ENCODE results near the gene GABBR1. TPM values are rescaled to one million over a fixed set of nuclear protein-coding genes. Genes with fewer than 3 reads are reported as not detected.

Gene GABBR1
- total RNA-seq, 1 donor from 2014 or later: 71.7 TPM

GRCh38 chr6:29590218-29590808, 42.7 kb downstream of the GABBR1 start:
- Mint-ChIP-seq H3K36me3 (no peaks in the 10 kb centered on the region), H3K4me1 (ENCODE audit: unreplicated experiment) (peaks cover 4% of the 10 kb centered on the region), H3K27ac (no peak overlapping the region), H3K9me3 (no peaks in the 10 kb centered on the region), H3K4me3 (no peak overlapping the region), H3K27me3 (peaks cover 39% of the 10 kb centered on the region)
- no peak for DNase-seq (ENCODE audit: extremely low spot score, unreplicated experiment)
- no peak for TF ChIP-seq CTCF (conservative IDR thresholded peaks at IDR 0.05)

- H3K27me3 Mint-ChIP-seq: peaks cover 41% of the 10 kb centered on the region
- no peaks in the 10 kb centered on the region for H3K36me3 Mint-ChIP-seq
- TF ChIP-seq CTCF (conservative IDR thresholded peaks at IDR 0.05): peak; percentile 93
- peaks cover 4% of the 10 kb centered on the region for H3K4me1 Mint-ChIP-seq (ENCODE audit: unreplicated experiment)
- no peak overlapping the region for H3K4me3 Mint-ChIP-seq
- H3K27ac Mint-ChIP-seq: no peak overlapping the region
- DNase-seq (ENCODE audit: extremely low spot score, unreplicated experiment): no peak
- no peaks in the 10 kb centered on the region for H3K9me3 Mint-ChIP-seq
Observed at GRCh38 chr6:29589423-29590048, 43.4 kb downstream of the GABBR1 start.

DNA sequence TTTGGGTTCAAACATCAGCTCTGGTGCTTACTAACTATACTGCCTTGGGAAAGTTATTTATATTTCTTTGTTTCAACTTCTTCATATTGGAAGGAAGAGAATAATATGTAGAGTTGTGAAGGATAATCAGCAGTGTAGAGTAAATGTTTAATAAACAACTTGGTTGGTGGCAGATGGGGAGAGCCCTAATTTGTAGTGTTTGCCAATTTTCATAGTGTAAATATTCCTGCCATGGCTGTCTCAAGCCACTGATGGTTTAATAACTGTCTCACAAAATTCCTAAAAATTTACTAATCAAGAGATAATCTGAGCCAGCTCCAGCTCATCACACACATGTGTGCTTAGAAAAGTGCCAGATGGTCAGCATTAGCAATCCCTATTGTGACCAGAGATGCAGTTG, 48.2 kb downstream of the GABBR1 start, which contains the start of gene OR2H2:
OR2H2 (plus strand) TSS at position 301 of the 400 bp plus-strand sequence. CDS start 2,824 bp downstream, outside the sequence.
- H3K27me3 Mint-ChIP-seq: peaks cover 40% of the 10 kb centered on the region
- H3K9me3 Mint-ChIP-seq: no peaks in the 10 kb centered on the region
- no peak for TF ChIP-seq CTCF (conservative IDR thresholded peaks at IDR 0.05)
- H3K4me1 Mint-ChIP-seq (ENCODE audit: unreplicated experiment): no peaks in the 10 kb centered on the region
- H3K4me3 Mint-ChIP-seq: no peak within 1 kb of the TSS
- no peak for DNase-seq (ENCODE audit: extremely low spot score, unreplicated experiment)
- no peak within 1 kb of the TSS for H3K27ac Mint-ChIP-seq
- no peaks in the 10 kb centered on the region for H3K36me3 Mint-ChIP-seq

- H3K27ac Mint-ChIP-seq: no peak overlapping the region
- no peaks in the 10 kb centered on the region for H3K9me3 Mint-ChIP-seq
- H3K4me1 Mint-ChIP-seq (ENCODE audit: unreplicated experiment): no peaks in the 10 kb centered on the region
- peaks cover 36% of the 10 kb centered on the region for H3K27me3 Mint-ChIP-seq
- no peaks in the 10 kb centered on the region for H3K36me3 Mint-ChIP-seq
- H3K4me3 Mint-ChIP-seq: no peak overlapping the region
- DNase-seq (ENCODE audit: extremely low spot score, unreplicated experiment): no peak
- TF ChIP-seq CTCF (conservative IDR thresholded peaks at IDR 0.05): no peak
Observed at GRCh38 chr6:29577544-29577943, 55.4 kb downstream of the GABBR1 start.

- Mint-ChIP-seq H3K27ac (no peak overlapping the region), H3K4me1 (ENCODE audit: unreplicated experiment) (no peaks in the 10 kb centered on the region), H3K4me3 (no peak overlapping the region), H3K9me3 (no peaks in the 10 kb centered on the region), H3K27me3 (peaks cover 48% of the 10 kb centered on the region), H3K36me3 (no peaks in the 10 kb centered on the region)
- no peak for DNase-seq (ENCODE audit: extremely low spot score, unreplicated experiment)
- TF ChIP-seq CTCF (conservative IDR thresholded peaks at IDR 0.05): no peak
Observed at GRCh38 chr6:29576056-29576455, 56.9 kb downstream of the GABBR1 start.

Measured in type B pancreatic cell (in vitro differentiated cells).